ENCODE data around the gene ZNF282.

Gene ZNF282

GRCh38 chr7:149194799-149195179, 557 bp upstream of the ZNF282 start:
- no peak for DNase-seq

- no peak for DNase-seq
These were observed 882 bp downstream of the ZNF282 start for GRCh38 chr7:149196151-149196704.

- DNase-seq = no peak
These were observed 1.4 kb downstream of the ZNF282 start for GRCh38 chr7:149196705-149197171.

- DNase-seq = no peak
These were observed 2.3 kb downstream of the ZNF282 start for GRCh38 chr7:149197675-149198074.

- no peak for DNase-seq
These were observed 2.9 kb downstream of the ZNF282 start for GRCh38 chr7:149198161-149198816.

GRCh38 chr7:149199234-149199995, 4.1 kb downstream of the ZNF282 start:
- DNase-seq = no peak

GRCh38 chr7:149202831-149203231, 7.5 kb downstream of the ZNF282 start:
- no peak for DNase-seq

GRCh38 chr7:149205690-149206381, 10.5 kb downstream of the ZNF282 start:
- no peak for DNase-seq

GRCh38 chr7:149207324-149208035, 12.1 kb downstream of the ZNF282 start:
- no peak for DNase-seq

- no peak for DNase-seq
These were observed 14.3 kb downstream of the ZNF282 start for GRCh38 chr7:149209518-149210269.

GRCh38 chr7:149210551-149210950, 15.2 kb downstream of the ZNF282 start:
- DNase-seq = no peak

GRCh38 chr7:149214020-149214720, 18.8 kb downstream of the ZNF282 start:
- DNase-seq = no peak

GRCh38 chr7:149216402-149216801, 21.1 kb downstream of the ZNF282 start:
- DNase-seq = no peak

- no peak for DNase-seq
These were observed 22.2 kb downstream of the ZNF282 start for GRCh38 chr7:149217570-149217969.

- DNase-seq = no peak
These were observed 23.4 kb downstream of the ZNF282 start for GRCh38 chr7:149218469-149219420.

GRCh38 chr7:149220534-149220933, 25.2 kb downstream of the ZNF282 start:
- DNase-seq = no peak

GRCh38 chr7:149223176-149223575, 27.8 kb downstream of the ZNF282 start:
- DNase-seq = no peak

GRCh38 chr7:149223761-149224160, 28.4 kb downstream of the ZNF282 start:
- DNase-seq = no peak

- DNase-seq = no peak
These were observed 29.0 kb downstream of the ZNF282 start for GRCh38 chr7:149224352-149224751.

- DNase-seq = no peak
These were observed 29.8 kb downstream of the ZNF282 start for GRCh38 chr7:149225106-149225505.
